Activated T-cell treated with anti-CD3 and anti-CD28 coated beads for 1 hour (primary cell): ENCODE results near the gene USP4.

Experiments
- DNase-seq: peaks from one replicate; pipeline ENCODE4 v3.0.0-alpha.2; 2020; ENCODE audit warnings: low read depth

USP4 gene

GRCh38 chr3:49295489-49296058, 44.3 kb downstream of the USP4 start:
- DNase-seq: peak; percentile 11

GRCh38 chr3:49294343-49294742, 45.5 kb downstream of the USP4 start:
- no peak for DNase-seq

GRCh38 chr3:49283997-49284396, 55.9 kb downstream of the USP4 start:
- no peak for DNase-seq

- no peak for DNase-seq
Observed at GRCh38 chr3:49279376-49279775, 60.5 kb downstream of the USP4 start.

- DNase-seq: no peak
Observed at GRCh38 chr3:49278548-49278947, 61.3 kb downstream of the USP4 start.

GRCh38 chr3:49277383-49277775, 62.5 kb downstream of the USP4 start:
- no peak for DNase-seq

- peak; percentile 59 for DNase-seq
Observed at GRCh38 chr3:49276475-49277382, 63.1 kb downstream of the USP4 start, which contains the start of gene C3orf62. Gene C3orf62 (minus strand): TSS chr3:49277232. CDS start chr3:49276872, 360 bp downstream.

- DNase-seq: no peak
Observed at GRCh38 chr3:49273825-49274532, 65.9 kb downstream of the USP4 start.

- no peak for DNase-seq
Observed at GRCh38 chr3:49271047-49271446, 68.8 kb downstream of the USP4 start.

- DNase-seq: no peak
Observed at GRCh38 chr3:49270156-49270500, 69.7 kb downstream of the USP4 start.

- DNase-seq: no peak
Observed at GRCh38 chr3:49269443-49270155, 70.3 kb downstream of the USP4 start.

GRCh38 chr3:49266410-49267095, 73.3 kb downstream of the USP4 start:
- DNase-seq: no peak

GRCh38 chr3:49265661-49266386, 74.0 kb downstream of the USP4 start:
- no peak for DNase-seq

GRCh38 chr3:49263159-49263889, 76.5 kb downstream of the USP4 start:
- DNase-seq: no peak

- DNase-seq: no peak
Observed at GRCh38 chr3:49260806-49261324, 79.0 kb downstream of the USP4 start.

- no peak for DNase-seq
Observed at GRCh38 chr3:49257187-49257586, 82.7 kb downstream of the USP4 start.

- DNase-seq: no peak
Observed at GRCh38 chr3:49255718-49256511, 83.9 kb downstream of the USP4 start.

- DNase-seq: no peak
Observed at GRCh38 chr3:49255112-49255511, 84.7 kb downstream of the USP4 start.

- no peak for DNase-seq
Observed at GRCh38 chr3:49253512-49253911, 86.3 kb downstream of the USP4 start.
